PC-3 (cell line): ENCODE data around the gene MDH1. TPM values are rescaled to one million over a fixed set of nuclear protein-coding genes. Genes with fewer than 3 reads are reported as not detected.

Experiments used
- ATAC-seq: fragments of 200-7000 bp; cut with Tn5 transposase; 2 replicates; pipeline ENCODE4 v1.9.1; 2020; ENCODE audit warnings: mild to moderate bottlenecking, moderate library complexity
- BruUV-seq: library from RNA; stranded (reverse); fragments of 400-500 nt; replicated peaks from 2 replicates; lab custom pipeline; 2021; lab: Mats Ljungman, UMichigan
- CTCF ChIA-PET: fragments of 300-600 bp; sonication (Branson Sonifier 250); formaldehyde crosslinking; loops from one replicate; lab custom pipeline; 2022; ENCODE audit warnings: antibody characterized with exemption; lab: Charles Lee
- POLR2A ChIA-PET: fragments of 300-600 bp; sonication (Branson Sonifier 250); formaldehyde crosslinking; loops from one replicate; lab custom pipeline; 2022; ENCODE audit warnings: antibody characterized with exemption; ENCODE audit not compliant: unreplicated experiment; lab: Charles Lee
- DNase-seq: peaks from one replicate; pipeline ENCODE4 v3.0.0-alpha.2; 2015
- H2AFZ ChIP-seq: fragments of 300-600 bp; sonication (generic); 2 replicates; pipeline ENCODE4 v1.6.0; 2016; ENCODE audit warnings: antibody characterized with exemption, low read length
- H3F3A ChIP-seq: fragments of 300-600 bp; sonication (generic); one replicate; pipeline ENCODE4 v1.6.0; 2017; ENCODE audit warnings: antibody characterized with exemption, low read length, control low read depth, mild to moderate bottlenecking; ENCODE audit not compliant: unreplicated experiment
- H3K27ac ChIP-seq: fragments of 300-600 bp; sonication (generic); 2 replicates; pipeline ENCODE4 v1.5.1; 2016; ENCODE audit warnings: mild to moderate bottlenecking, low read length
- H3K27me3 ChIP-seq: fragments of 300-600 bp; sonication (generic); 2 replicates; pipeline ENCODE4 v1.6.1; 2016; ENCODE audit warnings: low read length, mixed read lengths
- H3K36me3 ChIP-seq: fragments of 300-600 bp; sonication (generic); 2 replicates; pipeline ENCODE4 v1.6.1; 2016; ENCODE audit warnings: low read depth, mixed run types, low read length, mixed read lengths
- H3K4me1 ChIP-seq: fragments of 300-600 bp; sonication (generic); 2 replicates; pipeline ENCODE4 v1.5.1; 2016; ENCODE audit warnings: low read length; ENCODE audit not compliant: insufficient read depth
- H3K4me2 ChIP-seq: fragments of 300-600 bp; sonication (generic); 2 replicates; pipeline ENCODE4 v1.6.0; 2016; ENCODE audit warnings: low read length
- H3K4me3 ChIP-seq: fragments of 300-600 bp; sonication (generic); 2 replicates; pipeline ENCODE4 v1.5.1; 2016; ENCODE audit warnings: mild to moderate bottlenecking, low read length, mixed read lengths
- H3K79me2 ChIP-seq: fragments of 300-600 bp; sonication (generic); 2 replicates; pipeline ENCODE4 v1.6.1; 2017; ENCODE audit warnings: low read length, mixed read lengths
- H3K9ac ChIP-seq: fragments of 300-600 bp; sonication (generic); 2 replicates; pipeline ENCODE4 v1.6.0; 2016; ENCODE audit warnings: mild to moderate bottlenecking, low read length
- H3K9me2 ChIP-seq: fragments of 300-600 bp; sonication (generic); replicated peaks from 2 replicates; pipeline ENCODE4 v1.6.1; 2016; ENCODE audit warnings: mixed run types, low read length, mixed read lengths
- H3K9me3 ChIP-seq: fragments of 300-600 bp; sonication (generic); 2 replicates; pipeline ENCODE4 v1.6.1; 2016; ENCODE audit warnings: low read length, mixed read lengths
- H4K20me1 ChIP-seq: fragments of 300-600 bp; sonication (generic); 2 replicates; pipeline ENCODE4 v1.6.1; 2016; ENCODE audit warnings: low read length, mixed read lengths
- EZH2 ChIP-seq: fragments of 300-600 bp; sonication (generic); IDR thresholded peaks from one replicate; pipeline ENCODE4 v1.6.1; 2017; ENCODE audit warnings: antibody characterized with exemption, mild to moderate bottlenecking, low read length; ENCODE audit not compliant: unreplicated experiment
- EZH2phosphoT487 ChIP-seq: fragments of 300-600 bp; sonication (generic); IDR thresholded peaks from 2 replicates; pipeline ENCODE4 v1.6.1; 2018; ENCODE audit warnings: mild to moderate bottlenecking, antibody characterized with exemption, low read length, borderline replicate concordance
- intact Hi-C: fragments of 100-400 bp; cut with micrococcal nuclease; formaldehyde crosslinking; loops from 2 replicates; pipeline ENCODE4 v1.9.0; 2023
- total RNA-seq: library from RNA; depleted of rRNA; stranded (reverse); fragments of >200 nt; gene quantifications from 2 replicates; pipeline ENCODE4 v1.2.3, GENCODE V29; 2014
- TF ChIP-seq, protein P1 (sequence below): fragments of 300-600 bp; sonication (generic); conservative IDR thresholded peaks from 2 replicates; pipeline ENCODE4 v1.5.1; 2017; ENCODE audit warnings: antibody characterized with exemption, low read depth, mild to moderate bottlenecking, low read length

The MDH1 gene
- total RNA-seq, 1 experiment from 2014 or later = 304 TPM

GRCh38 chr2:63628403-63628942, 39.7 kb downstream of the MDH1 start:
- Histone ChIP-seq H3K4me1 (no peaks in the 10 kb centered on the region), H3K9me2 (no peaks in the 10 kb centered on the region), H3K9me3 (0 out of 2 replicates have a peak, but pooled peaks cover 4% of the 10 kb centered on the region), H3K4me2 (no peak overlapping the region), H3K36me3 (no peaks in the 10 kb centered on the region; the same call in 1 of the 2 replicates), H3K27ac (no peak overlapping the region), H2AFZ (no peak overlapping the region), H3F3A (no peaks in the 10 kb centered on the region), H3K4me3 (no peak overlapping the region), H4K20me1 (no peaks in the 10 kb centered on the region), H3K79me2 (no peaks in the 10 kb centered on the region), H3K9ac (no peak overlapping the region), H3K27me3 (no peaks in the 10 kb centered on the region)
- intact Hi-C loops = no loop called here
- DNase-seq (no peak), ATAC-seq (no peak)
- POLR2A ChIA-PET = interaction anchor here (0.6 kb wide), 1 partner anchor 214 kb away, joined by 3 read pairs; no protein-coding TSS in a partner anchor
- CTCF ChIA-PET = no interaction called here
- TF ChIP-seq, protein P1, sequence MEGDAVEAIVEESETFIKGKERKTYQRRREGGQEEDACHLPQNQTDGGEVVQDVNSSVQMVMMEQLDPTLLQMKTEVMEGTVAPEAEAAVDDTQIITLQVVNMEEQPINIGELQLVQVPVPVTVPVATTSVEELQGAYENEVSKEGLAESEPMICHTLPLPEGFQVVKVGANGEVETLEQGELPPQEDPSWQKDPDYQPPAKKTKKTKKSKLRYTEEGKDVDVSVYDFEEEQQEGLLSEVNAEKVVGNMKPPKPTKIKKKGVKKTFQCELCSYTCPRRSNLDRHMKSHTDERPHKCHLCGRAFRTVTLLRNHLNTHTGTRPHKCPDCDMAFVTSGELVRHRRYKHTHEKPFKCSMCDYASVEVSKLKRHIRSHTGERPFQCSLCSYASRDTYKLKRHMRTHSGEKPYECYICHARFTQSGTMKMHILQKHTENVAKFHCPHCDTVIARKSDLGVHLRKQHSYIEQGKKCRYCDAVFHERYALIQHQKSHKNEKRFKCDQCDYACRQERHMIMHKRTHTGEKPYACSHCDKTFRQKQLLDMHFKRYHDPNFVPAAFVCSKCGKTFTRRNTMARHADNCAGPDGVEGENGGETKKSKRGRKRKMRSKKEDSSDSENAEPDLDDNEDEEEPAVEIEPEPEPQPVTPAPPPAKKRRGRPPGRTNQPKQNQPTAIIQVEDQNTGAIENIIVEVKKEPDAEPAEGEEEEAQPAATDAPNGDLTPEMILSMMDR = no peak
- TF ChIP-seq EZH2phosphoT487 = no peak
- TF ChIP-seq EZH2 = no peak
- BruUV-seq = no TSS peak

GRCh38 chr2:63631501-63631900, 42.7 kb downstream of the MDH1 start:
- H3K27me3 ChIP-seq = no peaks in the 10 kb centered on the region
- TF ChIP-seq EZH2phosphoT487 (no peak), EZH2 (no peak)
- TF ChIP-seq, protein P1 = no peak
- no peak overlapping the region for H3K9ac ChIP-seq
- H3K36me3 ChIP-seq = peaks cover 3% of the 10 kb centered on the region; the same call in 1 of the 2 replicates
- no peaks in the 10 kb centered on the region for H3K4me1 ChIP-seq
- CTCF ChIA-PET = no interaction called here
- H3K79me2 ChIP-seq = no peaks in the 10 kb centered on the region
- H3K9me3 ChIP-seq = peaks cover 24% of the 10 kb centered on the region
- ATAC-seq (no peak), DNase-seq (no peak)
- BruUV-seq = no TSS peak
- H3K4me3 ChIP-seq = no peak overlapping the region
- intact Hi-C loops = no loop called here
- no peak overlapping the region for H3K4me2 ChIP-seq
- H2AFZ ChIP-seq = no peak overlapping the region
- no peaks in the 10 kb centered on the region for H4K20me1 ChIP-seq
- POLR2A ChIA-PET = no interaction called here
- H3F3A ChIP-seq = no peaks in the 10 kb centered on the region
- H3K27ac ChIP-seq = no peak overlapping the region
- H3K9me2 ChIP-seq = no peaks in the 10 kb centered on the region

- CTCF ChIA-PET = no interaction called here
- ATAC-seq (no peak), DNase-seq (no peak)
- H4K20me1 ChIP-seq = no peaks in the 10 kb centered on the region
- H3K9ac ChIP-seq = no peak overlapping the region
- H3K9me3 ChIP-seq = peaks cover 26% of the 10 kb centered on the region
- H2AFZ ChIP-seq = no peak overlapping the region
- H3K27me3 ChIP-seq = no peaks in the 10 kb centered on the region
- BruUV-seq = no TSS peak
- intact Hi-C loops = no loop called here
- H3K9me2 ChIP-seq = no peaks in the 10 kb centered on the region
- H3K4me3 ChIP-seq = no peak overlapping the region
- H3F3A ChIP-seq = no peaks in the 10 kb centered on the region
- H3K27ac ChIP-seq = no peak overlapping the region
- H3K4me1 ChIP-seq = no peaks in the 10 kb centered on the region
- TF ChIP-seq, protein P1 = no peak
- TF ChIP-seq EZH2phosphoT487 (no peak), EZH2 (no peak)
- POLR2A ChIA-PET = no interaction called here
- H3K4me2 ChIP-seq = no peak overlapping the region
- H3K79me2 ChIP-seq = no peaks in the 10 kb centered on the region
- peaks cover 6% of the 10 kb centered on the region; the same call in 1 of the 2 replicates for H3K36me3 ChIP-seq
These were observed 43.6 kb downstream of the MDH1 start for GRCh38 chr2:63632382-63632781.
